K562 (cell line): Measurements from ENCODE around the gene C1orf216. TPM values are rescaled to one million over a fixed set of nuclear protein-coding genes. Genes with fewer than 3 reads are reported as not detected.
A peak's percentile ranks its signal among the peaks of the same experiment; 100 is the strongest.

Experiments
- CHD4 ChIP-seq: fragments of 200-600 bp; sonication (generic); IDR thresholded peaks from 3 replicates; pipeline ENCODE4 v1.6.1; 2012; ENCODE audit warnings: low read depth, mild to moderate bottlenecking, mixed read lengths, low read length, inconsistent platforms; ENCODE audit not compliant: insufficient read depth, insufficient replicate concordance, poor library complexity, severe bottlenecking
- ETS2 ChIP-seq: IDR thresholded peaks from 2 replicates; pipeline ENCODE4 v1.6.1; 2016; ENCODE audit warnings: borderline replicate concordance, missing genetic modification characterization, mild to moderate bottlenecking, moderate library complexity, missing compliant biosample characterization; ENCODE audit not compliant: poor library complexity, severe bottlenecking
- EWSR1 ChIP-seq: fragments of 450-650 bp; IDR thresholded peaks from 2 replicates; pipeline ENCODE4 v1.6.1; 2018; ENCODE audit warnings: borderline replicate concordance, mild to moderate bottlenecking, low read depth, moderate library complexity; ENCODE audit not compliant: partially characterized antibody
- FOXO4 ChIP-seq: fragments of 450-650 bp; formaldehyde crosslinking; IDR thresholded peaks from 2 replicates; pipeline ENCODE4 v1.4.0; 2020; ENCODE audit warnings: mild to moderate bottlenecking, moderate library complexity
- HDAC3 ChIP-seq: fragments of 450-650 bp; IDR thresholded peaks from 2 replicates; pipeline ENCODE4 v1.6.1; 2018; ENCODE audit warnings: borderline replicate concordance, mild to moderate bottlenecking, moderate library complexity; ENCODE audit not compliant: partially characterized antibody
- ILF3 ChIP-seq: fragments of 450-650 bp; IDR thresholded peaks from 2 replicates; pipeline ENCODE4 v1.6.1; 2018; ENCODE audit warnings: antibody characterized with exemption, mild to moderate bottlenecking, moderate library complexity, borderline replicate concordance
- KDM4B ChIP-seq, 2 experiments: fragments of 450-650 bp in 1 of 2; sonication (generic) in 1 of 2; IDR thresholded peaks; 2 replicates each; pipeline ENCODE4 v1.6.1; 2016 to 2017; ENCODE audit warnings: borderline replicate concordance in 2 of 2, antibody characterized with exemption in 1 of 2, low read depth in 1 of 2, mild to moderate bottlenecking in 1 of 2
- MXI1 ChIP-seq: IDR thresholded peaks from 2 replicates; pipeline ENCODE4 v1.6.1; 2011; ENCODE audit warnings: low read depth, mild to moderate bottlenecking, improper control_type of control experiment, low read length
- PKNOX1 ChIP-seq: fragments of 450-650 bp; IDR thresholded peaks from 2 replicates; pipeline ENCODE4 v1.6.1; 2016
- POLR2AphosphoS5 ChIP-seq: IDR thresholded peaks from 2 replicates; pipeline ENCODE4 v1.6.1; 2011; ENCODE audit warnings: mild to moderate bottlenecking, low read depth, low read length, moderate library complexity; ENCODE audit not compliant: control insufficient read depth, insufficient read depth
- PPARD ChIP-seq: fragments of 250-450 bp; sonication (Bioruptor Pico); IDR thresholded peaks from 2 replicates; pipeline ENCODE4 v1.8.0; 2022; ENCODE audit warnings: inconsistent platforms, mild to moderate bottlenecking, moderate library complexity
- RFX5 ChIP-seq: IDR thresholded peaks from 2 replicates; pipeline ENCODE4 v1.6.1; 2011; ENCODE audit warnings: low read depth, mild to moderate bottlenecking, improper control_type of control experiment, low read length
- SFPQ ChIP-seq: fragments of 200-400 bp; formaldehyde crosslinking; IDR thresholded peaks from 2 replicates; pipeline ENCODE4 v1.6.1; 2017; ENCODE audit warnings: mild to moderate bottlenecking, low read depth, low read length, moderate library complexity
- SIN3A ChIP-seq, 2 experiments: fragments of 150-350 bp in 1 of 2; IDR thresholded peaks; 2 replicates each; pipeline ENCODE4 v1.6.1; 2011 to 2016; ENCODE audit warnings: borderline replicate concordance in 2 of 2, low read depth in 2 of 2, low read length in 2 of 2, mild to moderate bottlenecking in 2 of 2, moderate library complexity in 2 of 2; ENCODE audit not compliant: control insufficient read depth in 1 of 2
- TCF7L2 ChIP-seq: fragments of 150-350 bp; IDR thresholded peaks from 2 replicates; pipeline ENCODE4 v1.6.1; 2016; ENCODE audit warnings: low read depth, mild to moderate bottlenecking, low read length, moderate library complexity
- UBTF ChIP-seq, 2 experiments: IDR thresholded peaks; 2 replicates each; pipeline ENCODE4 v1.6.1; 2012; ENCODE audit warnings: improper control_type of control experiment in 2 of 2, low read depth in 2 of 2, low read length in 2 of 2, borderline replicate concordance in 1 of 2
- ZNF12 ChIP-seq: sonication (generic); formaldehyde crosslinking; IDR thresholded peaks from 2 replicates; pipeline ENCODE4 v1.4.0; 2020; ENCODE audit warnings: mild to moderate bottlenecking, missing genetic modification reagents
- ZNF217 ChIP-seq: sonication (generic); formaldehyde crosslinking; IDR thresholded peaks from 2 replicates; pipeline ENCODE4 v1.8.0; 2022; ENCODE audit warnings: mild to moderate bottlenecking, missing genetic modification reagents
- ZNF589 ChIP-seq: fragments of 200-800 bp; sonication (Bioruptor generic); IDR thresholded peaks from 2 replicates; pipeline ENCODE4 v1.6.1; 2016; ENCODE audit warnings: low read depth, missing genetic modification characterization, missing compliant biosample characterization
- polyA plus RNA-seq, 8 experiments: library from polyadenylated mRNA; depleted of rRNA in 4 of 8; stranded (reverse) in 5 of 8; unstranded in 3 of 8; fragments of >200 nt; fragmentation: Nextera tagmentation in 2 of 8; fragmentation: Illumina TruSeq in 1 of 8; extraction: Ambion mirVana in 2 of 8; extraction: Trizol in 1 of 8; gene quantifications; 2 replicates each; pipeline versions ENCODE4 v1.2.1 to v1.2.3, GENCODE V29; 2011 to 2014; ENCODE audit warnings: inconsistent platforms in 1 of 8, missing spikeins in 1 of 8
- total RNA-seq, 7 experiments: library from RNA; depleted of rRNA in 6 of 7; stranded (reverse); fragments of >200 nt in 6 of 7; fragmentation: Illumina TruSeq in 2 of 7; extraction: Trizol in 2 of 7; gene quantifications; 2 replicates each; pipeline versions ENCODE4 v1.2.1 to v1.2.3, GENCODE V29; 2011 to 2021; ENCODE audit warnings: low replicate concordance in 1 of 7

Gene C1orf216
- total and polyA plus RNA-seq, 9 of the 15 experiments (the other 6 are each of a cell fraction or from before 2014, with no cell fraction given) = 3.4 to 25.1 (median 15.0) TPM

GRCh38 chr1:35717911-35718476 is 690 bp downstream of the C1orf216 start (continued):
- no peak for TF ChIP-seq ZNF589 (CRISPR knock-in tag)
- TF ChIP-seq MXI1 = no peak; the same call in 1 of the 2 replicates
- TF ChIP-seq ZNF217 = no peak
- TF ChIP-seq RFX5 = no peak
- no peak for TF ChIP-seq PPARD (CRISPR knock-in tag)
- TF ChIP-seq PKNOX1 = no peak
- TF ChIP-seq HDAC3 = no peak
- TF ChIP-seq EWSR1 = no peak
- no peak for TF ChIP-seq CHD4
- no peak for TF ChIP-seq KDM4B (IDR thresholded peaks at IDR 0.05; ENCODE audit: borderline replicate concordance in 2 of 2, low read depth in 1 of 2)
- TF ChIP-seq ETS2 (tag) = no peak
- peak; percentile 73 to 81; a peak in 1 of 4 replicates for TF ChIP-seq UBTF (IDR thresholded peaks at IDR 0.05; ENCODE audit: borderline replicate concordance in 1 of 2, low read depth in 2 of 2, low read length in 2 of 2)
- TF ChIP-seq SFPQ = no peak
- peak; percentile 71 for TF ChIP-seq POLR2AphosphoS5
- TF ChIP-seq ZNF12 (CRISPR knock-in tag) = no peak
- TF ChIP-seq FOXO4 (CRISPR knock-in tag) = no peak
- TF ChIP-seq ILF3 = no peak
- 0 out of 2 replicates have a peak, but pooled peaks have one; percentile 7 for TF ChIP-seq TCF7L2
- peak in 1 of 2 experiments; percentile 54; a peak in 1 of 4 replicates for TF ChIP-seq SIN3A (IDR thresholded peaks at IDR 0.05; ENCODE audit: borderline replicate concordance in 2 of 2, control insufficient read depth in 1 of 2, low read depth in 2 of 2, low read length in 2 of 2)
